WTC11 (cell line): ENCODE results near the gene CACNA2D4. TPM values are rescaled to one million over a fixed set of nuclear protein-coding genes. Genes with fewer than 3 reads are reported as not detected.

Source experiments
- ATAC-seq: fragments of 200-7000 bp; cut with Tn5 transposase; 2 replicates; pipeline ENCODE4 v1.10.0; 2021; ENCODE audit warnings: mild to moderate bottlenecking, moderate library complexity
- CTCF ChIA-PET: fragments of 300-600 bp; sonication (Branson Sonifier 250); formaldehyde crosslinking; loops from one replicate; lab custom pipeline; 2021; ENCODE audit warnings: antibody characterized with exemption; lab: Charles Lee
- POLR2A ChIA-PET: fragments of 350-600 bp; sonication (Branson Sonifier 250); formaldehyde crosslinking; loops from one replicate; lab custom pipeline; 2021; ENCODE audit warnings: antibody characterized with exemption; lab: Charles Lee
- DNase-seq: peaks from one replicate; pipeline ENCODE4 v3.0.0; 2021; ENCODE audit warnings: low spot score
- H3K27ac Mint-ChIP-seq: 2 replicates; pipeline ENCODE4 v1.8.0; 2021; ENCODE audit warnings: mixed read lengths
- H3K27me3 Mint-ChIP-seq: 2 replicates; pipeline ENCODE4 v1.8.0; 2021; ENCODE audit warnings: low read depth, mild to moderate bottlenecking, moderate library complexity, mixed read lengths
- H3K36me3 Mint-ChIP-seq: 2 replicates; pipeline ENCODE4 v1.8.0; 2021; ENCODE audit warnings: mixed read lengths
- H3K4me1 Mint-ChIP-seq: 2 replicates; pipeline ENCODE4 v1.8.0; 2022; ENCODE audit warnings: mixed read lengths
- H3K4me3 Mint-ChIP-seq: 2 replicates; pipeline ENCODE4 v1.8.0; 2021; ENCODE audit warnings: mild to moderate bottlenecking, moderate library complexity, mixed read lengths
- H3K9me3 Mint-ChIP-seq: 2 replicates; pipeline ENCODE4 v1.8.0; 2021; ENCODE audit warnings: mixed read lengths
- ATF1 ChIP-seq: sonication (generic); formaldehyde crosslinking; IDR thresholded peaks from 2 replicates; pipeline ENCODE4 v1.8.1; 2023; ENCODE audit warnings: mild to moderate bottlenecking, moderate library complexity, missing genetic modification reagents
- ELF4 ChIP-seq: sonication (generic); formaldehyde crosslinking; IDR thresholded peaks from 2 replicates; pipeline ENCODE4 v1.8.1; 2022; ENCODE audit warnings: low read depth, mild to moderate bottlenecking, moderate library complexity, missing genetic modification reagents
- EMX1 ChIP-seq: fragments of 250-450 bp; sonication (Bioruptor Pico); IDR thresholded peaks from 2 replicates; pipeline ENCODE4 v1.8.0; 2021; ENCODE audit warnings: mild to moderate bottlenecking
- FOXK1 ChIP-seq: sonication (generic); formaldehyde crosslinking; IDR thresholded peaks from 2 replicates; pipeline ENCODE4 v1.8.0; 2022; ENCODE audit warnings: mild to moderate bottlenecking, moderate library complexity, missing genetic modification reagents
- FOXP1 ChIP-seq: sonication (generic); formaldehyde crosslinking; IDR thresholded peaks from 2 replicates; pipeline ENCODE4 v1.8.0; 2022; ENCODE audit warnings: missing genetic modification reagents, mild to moderate bottlenecking, moderate library complexity, borderline replicate concordance
- HMGA2 ChIP-seq: fragments of 250-450 bp; sonication (Bioruptor Pico); IDR thresholded peaks from 2 replicates; pipeline ENCODE4 v1.4.0; 2021; ENCODE audit warnings: mild to moderate bottlenecking, moderate library complexity
- HMGXB4 ChIP-seq: sonication (generic); formaldehyde crosslinking; IDR thresholded peaks from 2 replicates; pipeline ENCODE4 v1.8.1; 2023; ENCODE audit warnings: mild to moderate bottlenecking, moderate library complexity, missing genetic modification reagents
- IRF2 ChIP-seq: sonication (generic); formaldehyde crosslinking; IDR thresholded peaks from 2 replicates; pipeline ENCODE4 v1.8.0; 2022; ENCODE audit warnings: low read depth, missing genetic modification reagents, borderline replicate concordance
- JAZF1 ChIP-seq: fragments of 250-450 bp; sonication (Bioruptor Pico); IDR thresholded peaks from 2 replicates; pipeline ENCODE4 v1.9.0; 2021; ENCODE audit warnings: moderate library complexity, mild to moderate bottlenecking, inconsistent platforms
- KAT7 ChIP-seq: sonication (generic); formaldehyde crosslinking; IDR thresholded peaks from 2 replicates; pipeline ENCODE4 v1.8.1; 2023; ENCODE audit warnings: missing genetic modification reagents, mild to moderate bottlenecking, borderline replicate concordance
- NR3C1 ChIP-seq: sonication (generic); formaldehyde crosslinking; conservative IDR thresholded peaks from 2 replicates; pipeline ENCODE4 v1.8.1; 2023; ENCODE audit warnings: low read depth, mild to moderate bottlenecking, missing genetic modification reagents
- SMAD4 ChIP-seq: sonication (generic); formaldehyde crosslinking; IDR thresholded peaks from 2 replicates; pipeline ENCODE4 v1.8.0; 2022; ENCODE audit warnings: mild to moderate bottlenecking, missing genetic modification reagents
- TP53 ChIP-seq: sonication (generic); formaldehyde crosslinking; IDR thresholded peaks from 2 replicates; pipeline ENCODE4 v1.8.1; 2023; ENCODE audit warnings: mild to moderate bottlenecking, missing genetic modification reagents
- ZBTB21 ChIP-seq: sonication (generic); formaldehyde crosslinking; IDR thresholded peaks from 2 replicates; pipeline ENCODE4 v1.8.1; 2023; ENCODE audit warnings: mild to moderate bottlenecking, missing genetic modification reagents, borderline replicate concordance
- ZMAT4 ChIP-seq: fragments of 250-450 bp; sonication (Bioruptor Pico); IDR thresholded peaks from 2 replicates; pipeline ENCODE4 v1.9.0; 2021; ENCODE audit warnings: mild to moderate bottlenecking
- ZNF396 ChIP-seq: fragments of 250-450 bp; sonication (Bioruptor Pico); IDR thresholded peaks from 2 replicates; pipeline ENCODE4 v1.8.0; 2021; ENCODE audit warnings: mild to moderate bottlenecking, moderate library complexity, borderline replicate concordance
- ZNF416 ChIP-seq: fragments of 250-450 bp; sonication (Bioruptor Pico); IDR thresholded peaks from 2 replicates; pipeline ENCODE4 v1.9.0; 2021; ENCODE audit warnings: mild to moderate bottlenecking, inconsistent platforms
- ZSCAN18 ChIP-seq: fragments of 250-450 bp; sonication (Bioruptor Pico); IDR thresholded peaks from 2 replicates; pipeline ENCODE4 v2.1.2; 2022; ENCODE audit warnings: mild to moderate bottlenecking, moderate library complexity
- total RNA-seq: library from RNA; stranded (reverse); gene quantifications from 3 replicates; pipeline ENCODE4 v1.2.3, GENCODE V29; 2021
- TF ChIP-seq, protein P1 (sequence below): fragments of 250-450 bp; sonication (Bioruptor Pico); IDR thresholded peaks from 2 replicates; pipeline ENCODE4 v1.9.0; 2021; ENCODE audit warnings: moderate library complexity, mild to moderate bottlenecking, inconsistent platforms, borderline replicate concordance
- TF ChIP-seq, protein P2 (sequence below): fragments of 250-450 bp; sonication (Bioruptor Pico); IDR thresholded peaks from 2 replicates; pipeline ENCODE4 v1.9.0; 2021; ENCODE audit warnings: mild to moderate bottlenecking

CACNA2D4 gene
- total RNA-seq, 1 experiment from 2014 or later = 0.04 TPM

DNA sequence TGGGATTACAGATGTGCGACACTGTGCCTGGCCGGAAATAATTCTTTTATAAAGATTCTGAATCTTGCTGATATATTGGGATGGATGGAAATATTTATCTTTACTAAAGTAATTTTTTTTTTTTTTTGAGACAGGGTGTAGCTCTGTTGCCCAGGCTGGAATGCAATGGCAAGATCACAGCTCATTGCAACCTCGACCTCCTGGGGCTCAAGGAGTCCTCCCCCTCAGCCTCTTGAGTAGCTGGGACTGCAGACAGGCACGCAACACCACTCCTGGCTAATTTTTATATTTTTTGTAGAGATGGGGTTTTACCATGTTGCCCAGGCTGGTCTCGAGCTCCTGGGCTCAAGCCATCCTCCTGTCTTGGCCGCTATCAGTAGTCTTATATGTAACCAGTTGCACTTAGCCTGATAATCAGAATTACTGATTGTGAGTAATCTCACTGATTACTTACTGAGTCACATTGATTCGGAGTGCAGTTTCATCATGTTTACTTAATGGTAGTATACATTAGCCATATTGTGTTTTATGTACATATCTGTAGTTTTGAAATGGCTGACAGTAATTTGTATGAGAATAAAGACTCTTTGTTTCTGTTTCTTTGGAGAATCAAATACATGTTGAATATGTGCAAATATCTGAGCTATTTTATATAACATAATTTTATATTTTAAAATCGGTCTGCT lies 148.5 kb downstream of the CACNA2D4 start:
- Mint-ChIP-seq H3K4me3 (no peak overlapping the region), H3K27ac (peak overlapping the region; percentile 73), H3K27me3 (no peaks in the 10 kb centered on the region), H3K9me3 (no peaks in the 10 kb centered on the region), H3K36me3 (0 out of 2 replicates have a peak, but pooled peaks cover 3% of the 10 kb centered on the region), H3K4me1 (peaks cover 17% of the 10 kb centered on the region)
- TF ChIP-seq TP53 (CRISPR knock-in tag) = no peak
- no peak for TF ChIP-seq FOXP1 (CRISPR knock-in tag)
- TF ChIP-seq IRF2 (CRISPR knock-in tag) = no peak
- TF ChIP-seq ATF1 (CRISPR knock-in tag) = no peak
- TF ChIP-seq EMX1 (CRISPR knock-in tag) = no peak
- TF ChIP-seq, protein P1, sequence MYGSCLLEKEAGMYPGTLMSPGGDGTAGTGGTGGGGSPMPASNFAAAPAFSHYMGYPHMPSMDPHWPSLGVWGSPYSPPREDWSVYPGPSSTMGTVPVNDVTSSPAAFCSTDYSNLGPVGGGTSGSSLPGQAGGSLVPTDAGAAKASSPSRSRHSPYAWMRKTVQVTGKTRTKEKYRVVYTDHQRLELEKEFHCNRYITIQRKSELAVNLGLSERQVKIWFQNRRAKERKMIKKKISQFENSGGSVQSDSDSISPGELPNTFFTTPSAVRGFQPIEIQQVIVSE (CRISPR knock-in tag) = no peak
- no peak for TF ChIP-seq HMGA2 (CRISPR knock-in tag)
- TF ChIP-seq ZSCAN18 = no peak
- no peak for TF ChIP-seq SMAD4 (CRISPR knock-in tag)
- no peak for TF ChIP-seq FOXK1 (CRISPR knock-in tag)
- no peak for TF ChIP-seq ZMAT4 (CRISPR knock-in tag)
- TF ChIP-seq, protein P2, sequence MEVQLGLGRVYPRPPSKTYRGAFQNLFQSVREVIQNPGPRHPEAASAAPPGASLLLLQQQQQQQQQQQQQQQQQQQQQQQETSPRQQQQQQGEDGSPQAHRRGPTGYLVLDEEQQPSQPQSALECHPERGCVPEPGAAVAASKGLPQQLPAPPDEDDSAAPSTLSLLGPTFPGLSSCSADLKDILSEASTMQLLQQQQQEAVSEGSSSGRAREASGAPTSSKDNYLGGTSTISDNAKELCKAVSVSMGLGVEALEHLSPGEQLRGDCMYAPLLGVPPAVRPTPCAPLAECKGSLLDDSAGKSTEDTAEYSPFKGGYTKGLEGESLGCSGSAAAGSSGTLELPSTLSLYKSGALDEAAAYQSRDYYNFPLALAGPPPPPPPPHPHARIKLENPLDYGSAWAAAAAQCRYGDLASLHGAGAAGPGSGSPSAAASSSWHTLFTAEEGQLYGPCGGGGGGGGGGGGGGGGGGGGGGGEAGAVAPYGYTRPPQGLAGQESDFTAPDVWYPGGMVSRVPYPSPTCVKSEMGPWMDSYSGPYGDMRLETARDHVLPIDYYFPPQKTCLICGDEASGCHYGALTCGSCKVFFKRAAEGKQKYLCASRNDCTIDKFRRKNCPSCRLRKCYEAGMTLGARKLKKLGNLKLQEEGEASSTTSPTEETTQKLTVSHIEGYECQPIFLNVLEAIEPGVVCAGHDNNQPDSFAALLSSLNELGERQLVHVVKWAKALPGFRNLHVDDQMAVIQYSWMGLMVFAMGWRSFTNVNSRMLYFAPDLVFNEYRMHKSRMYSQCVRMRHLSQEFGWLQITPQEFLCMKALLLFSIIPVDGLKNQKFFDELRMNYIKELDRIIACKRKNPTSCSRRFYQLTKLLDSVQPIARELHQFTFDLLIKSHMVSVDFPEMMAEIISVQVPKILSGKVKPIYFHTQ = no peak
- TF ChIP-seq JAZF1 (CRISPR knock-in tag) = no peak
- no peak for TF ChIP-seq KAT7 (CRISPR knock-in tag)
- no peak for TF ChIP-seq ZNF416 (CRISPR knock-in tag)
- no peak for TF ChIP-seq ELF4
- TF ChIP-seq HMGXB4 (CRISPR knock-in tag) = no peak
- TF ChIP-seq NR3C1 (CRISPR knock-in tag) = no peak
- TF ChIP-seq ZNF396 (CRISPR knock-in tag) = no peak
- no peak for TF ChIP-seq ZBTB21 (CRISPR knock-in tag)
- DNase-seq (no peak), ATAC-seq (no peak)
- ChIA-PET CTCF (interaction anchor here (0.6 to 1.0 kb wide), 2 partner anchors 79 to 117 kb away, joined by 3 read pairs; partner anchors contain the start of gene ADIPOR2), POLR2A (no interaction called here)
